Right lobe of liver (tissue), 4 donors: Measurements from ENCODE around the gene LNX1.

ENCODE experiments used
- CTCF ChIP-seq, 4 donors: fragments of 200-600 bp in 3 of 4; fragments of 450-650 bp in 1 of 4; IDR thresholded peaks; one replicate each; pipeline versions ENCODE4 v1.5.1 to v1.8.0; 2016 to 2022; ENCODE audit warnings: antibody characterized with exemption in 4 of 4, mild to moderate bottlenecking in 2 of 4
- POLR2A ChIP-seq: fragments of 450-650 bp; IDR thresholded peaks from one replicate; pipeline ENCODE4 v1.6.1; 2017; ENCODE audit warnings: antibody characterized with exemption, mild to moderate bottlenecking
- donor health status: DM: no; HTN: no; CAD: no.
- donor health status: DM: no; HTN: no; CAD: no.
- donor health status: DM: no; HTN: yes; CAD: no.

DNA sequence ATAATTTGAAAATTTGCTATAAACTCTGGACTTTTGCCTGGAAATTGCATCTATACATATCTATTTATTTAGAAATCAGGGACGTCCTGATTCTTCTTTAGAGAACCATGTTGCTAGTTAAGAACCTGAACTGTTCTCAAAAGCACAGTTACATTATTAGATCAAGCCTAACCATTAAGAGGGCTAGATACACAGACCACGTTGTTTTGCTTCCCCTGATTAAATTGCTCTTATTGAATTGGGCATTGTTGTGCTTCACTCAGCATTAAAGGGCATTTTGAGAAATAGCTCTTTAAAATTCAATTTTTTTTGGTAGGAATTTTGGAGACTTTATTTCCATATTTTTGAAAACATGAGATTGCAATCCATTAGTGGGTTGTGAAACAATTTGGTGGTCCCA is 169.5 kb downstream of the LNX1 start:
- no peak for TF ChIP-seq CTCF (IDR thresholded peaks at IDR 0.05)
- no peak for TF ChIP-seq POLR2A
